HepG2 (cell line): ENCODE results near the gene TBC1D14. TPM values are rescaled to one million over a fixed set of nuclear protein-coding genes. Genes with fewer than 3 reads are reported as not detected.
A peak's percentile ranks its signal among the peaks of the same experiment; 100 is the strongest.

Experiments used
- ATAD3A ChIP-seq: sonication (generic); formaldehyde crosslinking; IDR thresholded peaks from 2 replicates; pipeline ENCODE4 v1.4.0; 2020; ENCODE audit warnings: missing genetic modification reagents
- BHLHE40 ChIP-seq: IDR thresholded peaks from 2 replicates; pipeline ENCODE4 v1.6.1; 2011; ENCODE audit warnings: low read length, improper control_type of control experiment
- BORCS8-MEF2B ChIP-seq: sonication (generic); formaldehyde crosslinking; IDR thresholded peaks from 2 replicates; pipeline ENCODE4 v1.8.0; 2022; ENCODE audit warnings: mild to moderate bottlenecking, missing genetic modification reagents
- CBFB ChIP-seq: sonication (generic); formaldehyde crosslinking; IDR thresholded peaks from 2 replicates; pipeline ENCODE4 v1.4.0; 2020; ENCODE audit warnings: missing genetic modification reagents
- DPF2 ChIP-seq: sonication (generic); formaldehyde crosslinking; IDR thresholded peaks from 2 replicates; pipeline ENCODE4 v1.4.0; 2020; ENCODE audit warnings: mild to moderate bottlenecking, low read depth, missing genetic modification reagents, borderline replicate concordance
- FOSL2 ChIP-seq: sonication (generic); formaldehyde crosslinking; IDR thresholded peaks from 2 replicates; pipeline ENCODE4 v1.4.0; 2020; ENCODE audit warnings: missing genetic modification reagents
- HOXD1 ChIP-seq: sonication (generic); formaldehyde crosslinking; IDR thresholded peaks from 2 replicates; pipeline ENCODE4 v1.5.0; 2020; ENCODE audit warnings: missing genetic modification reagents
- IKZF5 ChIP-seq: IDR thresholded peaks from 2 replicates; pipeline ENCODE4 v1.6.1; 2018; ENCODE audit warnings: missing genetic modification reagents, mild to moderate bottlenecking, missing compliant biosample characterization
- NBN ChIP-seq: fragments of 450-650 bp; conservative IDR thresholded peaks from 2 replicates; pipeline ENCODE4 v1.6.1; 2017
- PAWR ChIP-seq: sonication (generic); formaldehyde crosslinking; IDR thresholded peaks from 2 replicates; pipeline ENCODE4 v1.4.0; 2020; ENCODE audit warnings: missing genetic modification reagents, mild to moderate bottlenecking, borderline replicate concordance
- PLRG1 ChIP-seq: fragments of 450-650 bp; conservative IDR thresholded peaks from 2 replicates; pipeline ENCODE4 v1.6.1; 2016
- TFAP4 ChIP-seq: sonication (generic); IDR thresholded peaks from 2 replicates; pipeline ENCODE4 v1.6.1; 2016; ENCODE audit warnings: low read depth, borderline replicate concordance
- THAP9 ChIP-seq: sonication (generic); formaldehyde crosslinking; IDR thresholded peaks from 2 replicates; pipeline ENCODE4; 2020; ENCODE audit warnings: missing genetic modification reagents, mild to moderate bottlenecking, borderline replicate concordance
- TOPORS ChIP-seq: sonication (generic); formaldehyde crosslinking; IDR thresholded peaks from 2 replicates; pipeline ENCODE4 v1.8.0; 2023; ENCODE audit warnings: mild to moderate bottlenecking, missing genetic modification reagents
- ZBTB20 ChIP-seq: sonication (generic); formaldehyde crosslinking; IDR thresholded peaks from 2 replicates; pipeline ENCODE4 v1.8.1; 2023; ENCODE audit warnings: missing genetic modification reagents, low read depth, mild to moderate bottlenecking, borderline replicate concordance
- ZEB1 ChIP-seq: IDR thresholded peaks from 2 replicates; pipeline ENCODE4 v1.6.1; 2012; ENCODE audit warnings: mild to moderate bottlenecking, low read depth, inconsistent platforms; ENCODE audit not compliant: insufficient replicate concordance
- ZNF121 ChIP-seq: sonication (generic); formaldehyde crosslinking; IDR thresholded peaks from 2 replicates; pipeline ENCODE4 v1.5.0; 2020; ENCODE audit warnings: mild to moderate bottlenecking, missing genetic modification reagents
- ZNF264 ChIP-seq: sonication (generic); formaldehyde crosslinking; IDR thresholded peaks from 2 replicates; pipeline ENCODE4 v1.4.0; 2020; ENCODE audit warnings: missing genetic modification reagents
- ZNF597 ChIP-seq: sonication (generic); formaldehyde crosslinking; IDR thresholded peaks from 2 replicates; pipeline ENCODE4 v1.5.0; 2020; ENCODE audit warnings: missing genetic modification reagents
- ZNF672 ChIP-seq: sonication (generic); formaldehyde crosslinking; IDR thresholded peaks from 2 replicates; pipeline ENCODE4 v1.8.1; 2022; ENCODE audit warnings: missing genetic modification reagents
- ZNF770 ChIP-seq: sonication (generic); formaldehyde crosslinking; IDR thresholded peaks from 2 replicates; pipeline ENCODE4 v1.5.0; 2020; ENCODE audit warnings: mild to moderate bottlenecking, missing genetic modification reagents
- ZNF792 ChIP-seq: IDR thresholded peaks from 2 replicates; pipeline ENCODE4 v1.6.1; 2016
- polyA plus RNA-seq, 8 experiments: library from polyadenylated mRNA; depleted of rRNA in 3 of 8; stranded (reverse) in 7 of 8; unstranded in 1 of 8; fragments of >200 nt; fragmentation: Illumina TruSeq in 4 of 8; extraction: Trizol in 4 of 8; gene quantifications; 2 replicates each; pipeline versions ENCODE4 v1.2.1 to v1.2.3, GENCODE V29; 2011 to 2016; ENCODE audit warnings: low read depth in 4 of 8, missing spikeins in 1 of 8, mixed read lengths in 1 of 8; ENCODE audit not compliant: insufficient read depth in 1 of 8
- total RNA-seq, 5 experiments: library from RNA; depleted of rRNA; stranded (reverse); fragments of >200 nt; fragmentation: Illumina TruSeq; extraction: Trizol; gene quantifications; 2 replicates each; pipeline ENCODE4 v1.2.3, GENCODE V29; 2016; ENCODE audit warnings: low read depth in 1 of 5

Gene TBC1D14
- total and polyA plus RNA-seq, 2 of the 13 experiments (the other 11 are each of a cell fraction or from before 2014, with no cell fraction given) = 29.5 to 46.5 TPM

GRCh38 chr4:7067452-7068278 is 158.0 kb downstream of the TBC1D14 start, which contains the start of gene GRPEL1 (continued):
- peak; percentile 70 for TF ChIP-seq THAP9 (CRISPR knock-in tag)
- peak; percentile 62; the same call in 1 of the 2 replicates for TF ChIP-seq ZNF792 (CRISPR knock-in tag)
- peak; percentile 76 for TF ChIP-seq BHLHE40
- no peak for TF ChIP-seq TOPORS
- no peak for TF ChIP-seq ZEB1
- TF ChIP-seq ZNF597 (CRISPR knock-in tag) = no peak
- TF ChIP-seq NBN = no peak
- TF ChIP-seq PAWR (CRISPR knock-in tag) = peak; percentile 65; the same call in 1 of the 2 replicates
- peak; percentile 56; the same call in 1 of the 2 replicates for TF ChIP-seq CBFB (CRISPR knock-in tag)
- TF ChIP-seq FOSL2 (CRISPR knock-in tag) = peak; percentile 22; the same call in 1 of the 2 replicates
- no peak for TF ChIP-seq PLRG1
- TF ChIP-seq ZNF121 (CRISPR knock-in tag) = no peak
- TF ChIP-seq DPF2 = no peak
- TF ChIP-seq BORCS8-MEF2B = peak; percentile 81
- no peak for TF ChIP-seq HOXD1 (CRISPR knock-in tag)
- TF ChIP-seq ATAD3A = no peak; the same call in 1 of the 2 replicates
- TF ChIP-seq TFAP4 = no peak
- peak; percentile 72 for TF ChIP-seq IKZF5 (CRISPR knock-in tag)
- no peak for TF ChIP-seq ZNF264
- TF ChIP-seq ZNF770 (CRISPR knock-in tag) = no peak
- TF ChIP-seq ZNF672 = no peak
- no peak for TF ChIP-seq ZBTB20
